ENCODE results near the gene OGFOD3. TPM values are rescaled to one million over a fixed set of nuclear protein-coding genes. Genes with fewer than 3 reads are reported as not detected.

OGFOD3 gene
- total RNA-seq, 1 experiment from 2014 or later: 53.6 TPM

DNA sequence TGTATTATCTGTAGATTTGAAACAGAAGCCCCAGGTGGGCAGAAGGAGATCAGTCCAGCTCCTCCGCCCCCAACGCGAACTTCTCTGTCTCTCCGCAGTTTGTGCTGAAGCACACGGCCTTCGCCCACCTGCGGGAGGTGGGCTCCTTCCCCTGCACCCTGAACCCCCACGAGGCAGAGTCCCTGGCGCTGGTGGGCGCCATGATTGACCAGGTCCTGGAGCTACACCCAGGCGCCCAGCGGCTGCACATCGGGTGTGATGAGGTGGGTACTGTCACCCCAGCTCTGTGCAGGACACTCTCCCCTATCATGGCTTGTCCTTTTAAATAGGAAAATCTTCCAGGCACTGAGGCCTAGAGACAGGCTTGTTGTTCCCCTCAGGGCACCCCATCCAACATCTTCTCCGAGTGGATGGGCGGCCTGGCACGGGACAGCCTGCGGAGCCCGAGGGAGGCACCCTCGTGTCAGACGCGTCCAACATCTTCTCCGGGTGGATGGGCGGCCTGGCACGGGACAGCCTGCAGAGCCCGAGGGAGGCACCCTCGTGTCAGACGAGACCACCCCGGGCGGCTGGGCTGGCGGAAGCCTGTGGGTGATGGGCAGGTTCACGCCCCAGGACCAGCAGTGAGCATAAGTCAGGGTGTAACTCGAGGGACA, 15.3 kb upstream of the OGFOD3 start:
- no TSS peak for BruUV-seq (replicated peaks)
- no peaks in the 10 kb centered on the region for H3K27me3 ChIP-seq (ENCODE audit: insufficient read depth, low read length)
- H2AFZ ChIP-seq (ENCODE audit: low read depth, low read length, poor library complexity, severe bottlenecking): no peak overlapping the region
- no peaks in the 10 kb centered on the region for H3K79me2 ChIP-seq (ENCODE audit: insufficient read depth, low read length)
- ChIA-PET POLR2A (no interaction called here), RAD21 (ENCODE audit: low non-redundant PET in 1 of 2, low total read pairs in 2 of 2, uncharacterized antibody in 2 of 2, unreplicated experiment in 2 of 2) (no interaction called here), CTCF (no interaction called here)
- H3K9me2 ChIP-seq (ENCODE audit: insufficient read depth): no peaks in the 10 kb centered on the region
- intact Hi-C loops (cut with micrococcal nuclease): no loop called here
- H3K36me3 ChIP-seq (ENCODE audit: control insufficient read depth in 1 of 2, insufficient read depth in 2 of 2, low read length in 2 of 2): 0 out of 4 replicates have a peak, but pooled peaks cover 0 to 2% of the 10 kb centered on the region in 2 experiments
- H3K27ac ChIP-seq (ENCODE audit: low read depth, low read length): no peak overlapping the region
- H3K9me3 ChIP-seq (ENCODE audit: control insufficient read depth in 1 of 2, insufficient read depth in 1 of 2, low read depth in 1 of 2, low read length in 2 of 2): no peaks in the 10 kb centered on the region
- no peak overlapping the region for H3K4me2 ChIP-seq (ENCODE audit: low read length)
- H3K4me3 ChIP-seq (replicated peaks in 1 of 2; ENCODE audit: low read depth in 1 of 2, low read length in 2 of 2): no peak overlapping the region
- DNase-seq (ENCODE audit: low read depth, low spot score) (no peak), ATAC-seq (no peak)
- no peak overlapping the region for H3K9ac ChIP-seq (ENCODE audit: low read length)
- H3K4me1 ChIP-seq (ENCODE audit: control insufficient read depth in 1 of 2, insufficient read depth in 2 of 2, low read length in 2 of 2): no peaks in the 10 kb centered on the region
- TF ChIP-seq, protein P1, sequence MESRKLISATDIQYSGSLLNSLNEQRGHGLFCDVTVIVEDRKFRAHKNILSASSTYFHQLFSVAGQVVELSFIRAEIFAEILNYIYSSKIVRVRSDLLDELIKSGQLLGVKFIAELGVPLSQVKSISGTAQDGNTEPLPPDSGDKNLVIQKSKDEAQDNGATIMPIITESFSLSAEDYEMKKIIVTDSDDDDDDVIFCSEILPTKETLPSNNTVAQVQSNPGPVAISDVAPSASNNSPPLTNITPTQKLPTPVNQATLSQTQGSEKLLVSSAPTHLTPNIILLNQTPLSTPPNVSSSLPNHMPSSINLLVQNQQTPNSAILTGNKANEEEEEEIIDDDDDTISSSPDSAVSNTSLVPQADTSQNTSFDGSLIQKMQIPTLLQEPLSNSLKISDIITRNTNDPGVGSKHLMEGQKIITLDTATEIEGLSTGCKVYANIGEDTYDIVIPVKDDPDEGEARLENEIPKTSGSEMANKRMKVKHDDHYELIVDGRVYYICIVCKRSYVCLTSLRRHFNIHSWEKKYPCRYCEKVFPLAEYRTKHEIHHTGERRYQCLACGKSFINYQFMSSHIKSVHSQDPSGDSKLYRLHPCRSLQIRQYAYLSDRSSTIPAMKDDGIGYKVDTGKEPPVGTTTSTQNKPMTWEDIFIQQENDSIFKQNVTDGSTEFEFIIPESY (IDR thresholded peaks at IDR 0.05; ENCODE audit: extremely low read depth, insufficient replicate concordance, low read length): no peak
- TF ChIP-seq RAD21 (IDR thresholded peaks at IDR 0.05; ENCODE audit: low read depth) (no peak), CEBPB (IDR thresholded peaks at IDR 0.05; ENCODE audit: low read depth) (no peak), EZH2 (IDR thresholded peaks at IDR 0.05) (no peak), POLR2A (IDR thresholded peaks at IDR 0.05; ENCODE audit: borderline replicate concordance, extremely low read depth, insufficient read depth, insufficient read length) (no peak), YY1 (IDR thresholded peaks at IDR 0.05; ENCODE audit: extremely low read depth, insufficient replicate concordance, low read depth, low read length) (no peak), SIN3A (IDR thresholded peaks at IDR 0.05; ENCODE audit: low read depth) (no peak), ZNF274 (IDR thresholded peaks at IDR 0.05; ENCODE audit: low read depth, low read length) (no peak), EGR1 (IDR thresholded peaks at IDR 0.05; ENCODE audit: low read depth) (no peak), ATF3 (IDR thresholded peaks at IDR 0.05) (no peak), ELF1 (IDR thresholded peaks at IDR 0.05; ENCODE audit: borderline replicate concordance, low read depth) (no peak)
- TF ChIP-seq, protein P2, sequence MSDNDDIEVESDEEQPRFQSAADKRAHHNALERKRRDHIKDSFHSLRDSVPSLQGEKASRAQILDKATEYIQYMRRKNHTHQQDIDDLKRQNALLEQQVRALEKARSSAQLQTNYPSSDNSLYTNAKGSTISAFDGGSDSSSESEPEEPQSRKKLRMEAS (IDR thresholded peaks at IDR 0.05): no peak
- H4K20me1 ChIP-seq (ENCODE audit: insufficient read depth): no peaks in the 10 kb centered on the region

All from HCT116 (cell line).